GM12878 (cell line): ENCODE results near the gene NPW. TPM values are rescaled to one million over a fixed set of nuclear protein-coding genes. Genes with fewer than 3 reads are reported as not detected.

Experiments
- ATAC-seq: fragments of 200-7000 bp; cut with Tn5 transposase; 3 replicates; pipeline ENCODE4 v1.9.1; 2020; ENCODE audit warnings: mild to moderate bottlenecking, moderate library complexity
- BruUV-seq: library from RNA; stranded (reverse); fragments of 400-500 nt; replicated peaks from 2 replicates; lab custom pipeline; 2021; lab: Mats Ljungman, UMichigan
- CTCF ChIA-PET: fragments of 300-600 bp; sonication (Branson Sonifier 250); formaldehyde crosslinking; extraction: SDS; loops from one replicate; lab custom pipeline; 2021; ENCODE audit warnings: inconsistent platforms; lab: Yijun Ruan, JAX
- POLR2A ChIA-PET: fragments of 350-600 bp; formaldehyde crosslinking; extraction: SDS; loops from one replicate; lab custom pipeline; 2021; ENCODE audit warnings: inconsistent platforms; lab: Charles Lee
- RAD21 ChIA-PET: fragments of 300-600 bp; sonication (Branson Sonifier 250); formaldehyde crosslinking; loops from one replicate; lab custom pipeline; 2023; ENCODE audit warnings: antibody characterized with exemption; ENCODE audit not compliant: unreplicated experiment; lab: Charles Lee
- SMC1A ChIA-PET: fragments of 300-600 bp; sonication (Branson Sonifier 250); formaldehyde crosslinking; loops from one replicate; lab custom pipeline; 2023; ENCODE audit not compliant: unreplicated experiment, uncharacterized antibody; lab: Charles Lee
- DNase-seq: peaks from one replicate; pipeline ENCODE4 v3.0.0-alpha.2; 2011; ENCODE audit warnings: low read depth, low spot score
- FAIRE-seq: peaks from 3 replicates; lab custom pipeline; 2011; peaks lifted over from hg19 to GRCh38; lab: Jason Lieb, UNC
- H2AFZ ChIP-seq: 2 replicates; pipeline ENCODE4 v1.6.0; 2011; ENCODE audit warnings: low read depth, low read length, control low read depth; ENCODE audit not compliant: control insufficient read depth
- H3K27ac ChIP-seq: 2 replicates; pipeline ENCODE4 v1.5.1; 2011; ENCODE audit warnings: control low read depth; ENCODE audit not compliant: control insufficient read depth, insufficient read depth
- H3K27me3 ChIP-seq, 2 experiments: replicated peaks in 1 of 2; 2 replicates each; pipeline versions ENCODE4 v1.6.0 to v1.6.1; 2011; ENCODE audit warnings: low read length in 1 of 2; ENCODE audit not compliant: control insufficient read depth in 2 of 2, insufficient read depth in 2 of 2
- H3K36me3 ChIP-seq, 2 experiments: 2 replicates each; pipeline ENCODE4 v1.5.1; 2011; ENCODE audit warnings: low read length in 1 of 2; ENCODE audit not compliant: control insufficient read depth in 2 of 2, insufficient read depth in 2 of 2
- H3K4me1 ChIP-seq: 2 replicates; pipeline ENCODE4 v1.6.1; 2011; ENCODE audit warnings: mild to moderate bottlenecking, low read length, moderate library complexity, mixed read lengths; ENCODE audit not compliant: control insufficient read depth, insufficient read depth
- H3K4me2 ChIP-seq: 2 replicates; pipeline ENCODE4 v1.6.0; 2011; ENCODE audit warnings: control low read depth; ENCODE audit not compliant: control insufficient read depth, insufficient read depth
- H3K4me3 ChIP-seq: fragments of 200-600 bp; sonication (generic); 2 replicates; pipeline ENCODE4 v1.5.1; 2016
- H3K79me2 ChIP-seq: 2 replicates; pipeline ENCODE4 v1.6.0; 2011; ENCODE audit warnings: low read length; ENCODE audit not compliant: control insufficient read depth, insufficient read depth
- H3K9ac ChIP-seq: 2 replicates; pipeline ENCODE4 v1.8.0; 2011; ENCODE audit warnings: low read length, control low read depth, mixed read lengths; ENCODE audit not compliant: control insufficient read depth, insufficient read depth
- H3K9me3 ChIP-seq: replicated peaks from 3 replicates; pipeline ENCODE4 v1.5.1; 2011; ENCODE audit warnings: mild to moderate bottlenecking, low read length; ENCODE audit not compliant: control insufficient read depth, insufficient read depth
- H4K20me1 ChIP-seq: 2 replicates; pipeline ENCODE4 v1.6.0; 2011; ENCODE audit not compliant: control insufficient read depth, insufficient read depth
- CTCF ChIP-seq, 3 experiments: IDR thresholded peaks in 2 of 3; conservative IDR thresholded peaks in 1 of 3; 2 replicates each; pipeline ENCODE4 v1.5.1; 2011; ENCODE audit warnings: low read depth in 3 of 3, low read length in 3 of 3, mild to moderate bottlenecking in 3 of 3, control low read depth in 2 of 3, moderate library complexity in 2 of 3, inconsistent platforms in 1 of 3, mixed read lengths in 1 of 3; ENCODE audit not compliant: control insufficient read depth in 2 of 3, insufficient read depth in 1 of 3; ENCODE audit errors: extremely low read depth in 1 of 3
- EP300 ChIP-seq, 2 experiments: fragments of 150-350 bp in 1 of 2; IDR thresholded peaks; 2 replicates each; pipeline ENCODE4 v1.6.1; 2011 to 2012; ENCODE audit warnings: low read depth in 2 of 2, low read length in 2 of 2, borderline replicate concordance in 1 of 2, improper control_type of control experiment in 1 of 2, inconsistent platforms in 1 of 2; ENCODE audit not compliant: control insufficient read depth in 1 of 2
- MTA3 ChIP-seq: IDR thresholded peaks from 2 replicates; pipeline ENCODE4 v1.6.1; 2012; ENCODE audit warnings: low read length, inconsistent platforms, borderline replicate concordance
- MXI1 ChIP-seq: fragments of 150-350 bp; IDR thresholded peaks from 2 replicates; pipeline ENCODE4 v1.6.1; 2011; ENCODE audit warnings: low read depth, mild to moderate bottlenecking, inconsistent platforms, low read length, improper control_type of control experiment
- NBN ChIP-seq: fragments of 450-650 bp; IDR thresholded peaks from 2 replicates; pipeline ENCODE4 v1.6.1; 2016
- POLR2A ChIP-seq: IDR thresholded peaks from 2 replicates; pipeline ENCODE4 v1.6.1; 2011; ENCODE audit warnings: low read depth, mild to moderate bottlenecking, low read length
- SREBF1 ChIP-seq: IDR thresholded peaks from 2 replicates; pipeline ENCODE4 v1.6.1; 2012; ENCODE audit warnings: mild to moderate bottlenecking, low read length
- WGBS: methylation state at CpG from one replicate; pipeline ENCODE4 v1.1.6; 2016; ENCODE audit warnings: low lambda C conversion rate; ENCODE audit not compliant: insufficient replicate concordance, insufficient coverage; ENCODE audit errors: missing lambda C conversion rate; 5-methylcytosine and 5-hydroxymethylcytosine counted together
- in situ Hi-C: fragments of 300-500 bp; cut with MboI; formaldehyde crosslinking; loops from 9 replicates; pipeline ENCODE4 v1.14.3; 2018; ENCODE audit warnings: mixed read lengths
- intact Hi-C: fragments of 100-400 bp; cut with micrococcal nuclease; formaldehyde crosslinking; loops from one replicate; pipeline ENCODE4 v1.14.2; 2022; ENCODE audit not compliant: unreplicated experiment
- polyA plus RNA-seq, 11 experiments: library from polyadenylated mRNA; depleted of rRNA in 4 of 11; unstranded in 6 of 11; stranded (reverse) in 5 of 11; fragments of >200 nt; fragmentation: Nextera tagmentation in 4 of 11; fragmentation: Illumina TruSeq in 1 of 11; extraction: Ambion mirVana in 4 of 11; extraction: Trizol in 1 of 11; gene quantifications; 1 replicate in 1 of 11; 2 replicates in 10 of 11; pipeline versions ENCODE4 v1.2.1 to v1.2.3, GENCODE V29; 2011 to 2016; ENCODE audit warnings: inconsistent platforms in 2 of 11, missing spikeins in 2 of 11, low read depth in 1 of 11
- total RNA-seq, 4 experiments: library from RNA; depleted of rRNA in 3 of 4; stranded (reverse); fragments of >200 nt in 3 of 4; fragmentation: Illumina TruSeq in 1 of 4; extraction: Trizol in 1 of 4; gene quantifications; 2 replicates each; pipeline versions ENCODE4 v1.2.1 to v1.2.3, GENCODE V29; 2013 to 2021
- TF ChIP-seq, protein P1 (sequence below): fragments of 450-650 bp; IDR thresholded peaks from 2 replicates; pipeline ENCODE4 v1.6.1; 2018; ENCODE audit warnings: borderline replicate concordance, mild to moderate bottlenecking; ENCODE audit not compliant: partially characterized antibody
- TF ChIP-seq, protein P2 (sequence below): IDR thresholded peaks from 2 replicates; pipeline ENCODE4 v1.6.1; 2011; ENCODE audit warnings: borderline replicate concordance, low read depth, mild to moderate bottlenecking, moderate library complexity, low read length; ENCODE audit not compliant: insufficient read depth, poor library complexity, severe bottlenecking

The NPW gene
- total and polyA plus RNA-seq, 10 of the 15 experiments (the other 5 are each of a cell fraction or from before 2014, with no cell fraction given): 0.23 to 2.5 (median 0.98) TPM; not detected in 4

DNA sequence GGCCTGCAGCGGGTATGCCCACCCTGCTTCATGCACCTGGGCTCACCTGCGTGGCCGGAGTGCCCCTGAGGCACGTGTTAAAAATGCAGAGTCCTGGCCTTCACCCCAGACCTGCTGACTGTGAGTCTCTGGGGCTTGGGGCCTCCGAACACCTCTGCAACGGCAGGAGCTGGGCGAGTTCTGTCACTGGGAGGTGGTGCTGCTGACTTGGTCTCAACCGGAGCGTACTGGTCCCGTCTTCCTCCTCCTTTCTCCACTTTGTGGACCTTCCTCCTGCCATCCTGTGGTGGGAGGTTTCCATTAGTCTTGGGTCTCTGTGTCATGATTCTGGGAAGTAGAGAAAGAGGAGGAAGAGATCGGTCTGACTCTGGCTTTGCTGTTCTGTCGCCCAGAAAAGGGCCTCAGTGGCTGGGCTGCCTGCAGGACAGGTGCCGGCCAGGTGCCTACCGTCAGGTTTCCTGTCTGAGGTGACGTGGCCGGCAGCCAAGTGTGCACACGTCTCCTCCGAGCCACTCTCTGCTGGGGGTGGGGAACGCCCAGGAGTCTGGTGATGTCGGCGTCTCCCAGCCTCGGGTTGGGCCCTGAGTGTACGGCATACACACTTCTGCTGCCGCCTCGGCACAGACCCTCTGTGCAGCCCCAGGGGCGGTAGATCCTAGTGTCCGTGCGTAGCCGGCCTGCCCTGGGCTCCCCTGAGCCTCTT lies 35.1 kb downstream of the NPW start:
- Histone ChIP-seq H3K4me2 (no peak overlapping the region), H3K27ac (no peak overlapping the region), H3K4me1 (no peaks in the 10 kb centered on the region), H3K9ac (no peak overlapping the region), H3K9me3 (no peaks in the 10 kb centered on the region), H3K4me3 (no peak overlapping the region), H2AFZ (no peak overlapping the region), H3K36me3 (peaks cover 2 to 10% of the 10 kb centered on the region in 2 experiments; a peak in 2 of 4 replicates), H3K27me3 (no peaks in the 10 kb centered on the region), H3K79me2 (no peaks in the 10 kb centered on the region), H4K20me1 (no peaks in the 10 kb centered on the region)
- ChIA-PET POLR2A (no interaction called here), SMC1A (no interaction called here), CTCF (interaction anchor here (0.5 to 1.7 kb wide), 2 partner anchors 86 to 171 kb away, joined by 3 read pairs; no protein-coding TSS in a partner anchor), RAD21 (no interaction called here)
- FAIRE-seq (no peak), ATAC-seq (no peak), DNase-seq (no peak)
- in situ Hi-C loops (no loop called here), intact Hi-C loops (no loop called here)
- WGBS: 84% methylated on average over 28 of the region's 29 CpGs
- TF ChIP-seq MTA3: no peak
- 0 out of 2 replicates have a peak, but pooled peaks have one; percentile 14 for TF ChIP-seq POLR2A
- BruUV-seq: no TSS peak

DNA sequence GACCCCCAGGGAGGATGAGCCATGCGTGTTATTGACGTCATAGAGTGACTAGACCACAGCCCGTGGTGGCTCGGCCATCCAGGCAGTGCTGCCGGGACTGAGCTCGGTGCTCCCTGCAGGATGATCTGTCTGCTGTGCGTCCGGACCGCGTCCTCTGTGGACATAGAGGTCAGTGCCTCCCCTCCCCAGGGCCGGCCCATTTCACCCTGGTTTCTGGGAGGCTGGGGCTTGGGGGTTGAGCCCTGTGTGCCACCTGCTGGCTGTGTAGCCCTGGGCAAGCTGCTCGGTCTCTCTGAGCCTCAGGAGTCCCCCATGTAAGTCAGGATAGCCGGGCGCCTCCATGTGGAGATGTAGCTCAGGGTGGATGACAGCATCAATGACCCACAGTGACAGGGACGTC lies 36.5 kb downstream of the NPW start:
- ChIA-PET POLR2A (no interaction called here), SMC1A (no interaction called here), CTCF (interaction anchor here (1.0 to 1.7 kb wide), 3 partner anchors 24 to 170 kb away, joined by 3 to 6 read pairs (median 3); no protein-coding TSS in a partner anchor), RAD21 (no interaction called here)
- Histone ChIP-seq H3K4me1 (no peaks in the 10 kb centered on the region), H3K27me3 (no peaks in the 10 kb centered on the region), H3K79me2 (no peaks in the 10 kb centered on the region), H3K27ac (no peak overlapping the region), H3K36me3 (peaks cover 2 to 11% of the 10 kb centered on the region in 2 experiments; a peak in 2 of 4 replicates), H3K9me3 (no peaks in the 10 kb centered on the region), H3K4me2 (no peak overlapping the region), H3K4me3 (no peak overlapping the region), H3K9ac (no peak overlapping the region), H2AFZ (no peak overlapping the region), H4K20me1 (no peaks in the 10 kb centered on the region)
- no TSS peak for BruUV-seq
- in situ Hi-C loops: no loop called here
- ATAC-seq: 0 out of 3 replicates have a peak, but pooled peaks have one; percentile 19
- no peak for FAIRE-seq
- 50% methylated on average over 15 of the region's 15 CpGs for WGBS
- intact Hi-C loops: no loop called here
- no peak for DNase-seq
- TF ChIP-seq MXI1 (no peak), NBN (no peak), CTCF (IDR thresholded peaks at IDR 0.05 in 2 of 3, conservative IDR thresholded peaks at IDR 0.05 in 1 of 3; ENCODE audit: control insufficient read depth in 2 of 3, extremely low read depth in 1 of 3, insufficient read depth in 1 of 3, low read depth in 3 of 3, low read length in 3 of 3) (peak in 2 of 3 experiments; percentile 12; a peak in 1 of 6 replicates), EP300 (IDR thresholded peaks at IDR 0.05; ENCODE audit: borderline replicate concordance in 1 of 2, control insufficient read depth in 1 of 2, low read depth in 2 of 2, low read length in 2 of 2) (no peak), SREBF1 (no peak)
- TF ChIP-seq, protein P1, sequence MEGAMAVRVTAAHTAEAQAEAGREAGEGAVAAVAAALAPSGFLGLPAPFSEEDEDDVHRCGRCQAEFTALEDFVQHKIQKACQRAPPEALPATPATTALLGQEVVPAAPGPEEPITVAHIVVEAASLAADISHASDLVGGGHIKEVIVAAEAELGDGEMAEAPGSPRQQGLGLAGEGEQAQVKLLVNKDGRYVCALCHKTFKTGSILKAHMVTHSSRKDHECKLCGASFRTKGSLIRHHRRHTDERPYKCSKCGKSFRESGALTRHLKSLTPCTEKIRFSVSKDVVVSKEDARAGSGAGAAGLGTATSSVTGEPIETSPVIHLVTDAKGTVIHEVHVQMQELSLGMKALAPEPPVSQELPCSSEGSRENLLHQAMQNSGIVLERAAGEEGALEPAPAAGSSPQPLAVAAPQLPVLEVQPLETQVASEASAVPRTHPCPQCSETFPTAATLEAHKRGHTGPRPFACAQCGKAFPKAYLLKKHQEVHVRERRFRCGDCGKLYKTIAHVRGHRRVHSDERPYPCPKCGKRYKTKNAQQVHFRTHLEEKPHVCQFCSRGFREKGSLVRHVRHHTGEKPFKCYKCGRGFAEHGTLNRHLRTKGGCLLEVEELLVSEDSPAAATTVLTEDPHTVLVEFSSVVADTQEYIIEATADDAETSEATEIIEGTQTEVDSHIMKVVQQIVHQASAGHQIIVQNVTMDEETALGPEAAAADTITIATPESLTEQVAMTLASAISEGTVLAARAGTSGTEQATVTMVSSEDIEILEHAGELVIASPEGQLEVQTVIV: no peak
- TF ChIP-seq, protein P2, sequence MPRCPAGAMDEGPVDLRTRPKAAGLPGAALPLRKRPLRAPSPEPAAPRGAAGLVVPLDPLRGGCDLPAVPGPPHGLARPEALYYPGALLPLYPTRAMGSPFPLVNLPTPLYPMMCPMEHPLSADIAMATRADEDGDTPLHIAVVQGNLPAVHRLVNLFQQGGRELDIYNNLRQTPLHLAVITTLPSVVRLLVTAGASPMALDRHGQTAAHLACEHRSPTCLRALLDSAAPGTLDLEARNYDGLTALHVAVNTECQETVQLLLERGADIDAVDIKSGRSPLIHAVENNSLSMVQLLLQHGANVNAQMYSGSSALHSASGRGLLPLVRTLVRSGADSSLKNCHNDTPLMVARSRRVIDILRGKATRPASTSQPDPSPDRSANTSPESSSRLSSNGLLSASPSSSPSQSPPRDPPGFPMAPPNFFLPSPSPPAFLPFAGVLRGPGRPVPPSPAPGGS: no peak
